HG02678 (cell line): Measurements from ENCODE around the gene ALG14.

Experiments used
- ATAC-seq: cut with Tn5 transposase; IDR thresholded peaks from one replicate; pipeline ENCODE4 v1.9.1; 2021; ENCODE audit warnings: mild to moderate bottlenecking, moderate library complexity; ENCODE audit not compliant: unreplicated experiment

The ALG14 gene

GRCh38 chr1:94934551-94934950 lies 138.2 kb downstream of the ALG14 start:
- no peak for ATAC-seq

DNA sequence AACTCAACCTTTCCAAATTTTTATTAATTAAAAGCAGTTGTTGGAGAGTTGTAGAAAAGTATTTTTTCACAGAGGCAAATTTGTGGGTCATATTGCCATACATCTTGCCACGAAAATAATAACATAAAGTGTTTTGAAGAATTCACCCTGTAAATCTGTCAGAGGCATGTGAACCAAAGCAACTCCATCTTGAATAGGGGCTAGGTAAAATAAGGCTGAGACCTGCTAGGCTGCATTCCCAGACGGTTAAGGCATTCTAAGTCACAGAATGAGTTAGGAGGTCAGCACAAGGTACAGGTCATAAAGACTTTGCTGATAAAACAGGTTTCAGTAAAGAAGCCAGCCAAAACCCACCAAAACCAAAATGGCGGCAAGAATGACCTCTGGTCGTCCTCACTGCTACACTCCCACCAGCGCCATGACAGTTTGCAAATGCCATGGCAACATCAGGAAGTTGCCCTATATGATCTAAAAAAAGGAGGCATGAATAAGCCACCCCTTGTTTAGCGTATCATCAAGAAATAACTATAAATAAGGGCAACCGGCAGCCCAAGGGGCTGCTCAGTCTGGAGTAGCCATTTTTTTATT lies 141.4 kb downstream of the ALG14 start:
- ATAC-seq, result no peak

- ATAC-seq, result no peak
Observed at GRCh38 chr1:94929351-94930217, 143.2 kb downstream of the ALG14 start.

- ATAC-seq, result no peak
Observed at GRCh38 chr1:94928293-94928939, 144.3 kb downstream of the ALG14 start.

- peak; percentile 25 for ATAC-seq
Observed at GRCh38 chr1:94927405-94928175, 145.2 kb downstream of the ALG14 start.

DNA sequence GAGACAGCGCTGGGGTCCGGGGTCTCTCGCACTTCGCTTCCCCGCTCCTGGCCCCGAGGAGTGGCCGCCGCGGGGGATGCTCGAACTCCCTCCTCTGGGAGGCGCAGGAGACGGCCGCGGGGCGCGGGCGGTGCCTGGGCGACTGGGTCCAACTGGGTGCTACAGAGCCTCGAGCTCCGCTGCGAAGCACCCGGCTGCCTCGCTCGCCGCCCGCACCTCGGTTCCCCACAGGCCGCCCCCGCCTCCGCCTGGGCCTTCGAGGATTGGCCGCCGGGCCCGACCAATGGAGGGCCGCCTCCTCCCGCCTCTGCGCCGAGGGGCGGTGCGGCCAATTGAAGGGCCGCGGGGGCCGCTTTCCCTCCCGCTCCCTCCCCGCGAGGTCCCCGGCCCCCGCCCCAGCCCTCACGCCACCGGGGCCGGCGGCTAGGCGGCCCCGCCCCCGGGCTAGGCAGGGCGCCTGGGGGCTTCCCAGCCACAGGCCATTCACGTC lies 145.8 kb downstream of the ALG14 start, which contains the start of gene CNN3:
Gene CNN3, minus strand, starts transcription at position 196 of the 490 bp plus-strand sequence. CDS start 216 bp downstream, outside the sequence.
- peak; percentile 89 for ATAC-seq

- ATAC-seq, result peak; percentile 15
Observed at GRCh38 chr1:94926126-94926914, 146.4 kb downstream of the ALG14 start.

GRCh38 chr1:94925561-94926125 lies 147.1 kb downstream of the ALG14 start:
- ATAC-seq, result no peak

DNA sequence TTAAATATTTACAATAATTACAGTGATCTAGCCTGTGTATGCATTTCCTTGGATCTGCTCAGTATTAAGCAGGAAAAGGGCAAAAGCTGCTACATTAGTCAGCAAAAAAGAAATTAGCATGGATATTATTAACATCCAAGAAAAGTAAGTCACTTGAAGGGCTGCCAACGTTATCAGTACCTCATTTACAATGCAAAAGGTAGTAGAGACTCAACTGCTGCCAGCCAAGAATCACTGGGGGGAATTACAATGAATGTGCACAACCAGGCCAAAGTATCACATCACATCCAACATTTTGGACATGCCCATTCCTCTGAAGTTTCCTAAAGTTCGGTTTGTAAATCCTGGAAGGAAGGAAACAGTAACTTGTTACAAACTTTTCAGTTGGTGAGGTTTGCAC lies 147.7 kb downstream of the ALG14 start:
- no peak for ATAC-seq
